GM12801 (cell line): ENCODE measurements around the gene NUP88.

Source experiments
- CTCF ChIP-seq: IDR thresholded peaks from one replicate; pipeline ENCODE4 v1.5.1; 2011; ENCODE audit warnings: control low read depth; ENCODE audit not compliant: insufficient read length; ENCODE audit errors: extremely low read depth

NUP88 gene

GRCh38 chr17:5443728-5444127 lies 24.3 kb upstream of the NUP88 start:
- no peak for TF ChIP-seq CTCF

GRCh38 chr17:5439446-5439764 lies 19.9 kb upstream of the NUP88 start:
- no peak for TF ChIP-seq CTCF

GRCh38 chr17:5438716-5439445 lies 19.4 kb upstream of the NUP88 start, which contains the start of gene C1QBP:
Gene C1QBP (minus strand): TSS chr17:5439155. CDS start chr17:5439073, 82 bp downstream.
- TF ChIP-seq CTCF: peak; percentile 13

- no peak for TF ChIP-seq CTCF
Measured at GRCh38 chr17:5437721-5438317, 18.4 kb upstream of the NUP88 start.

GRCh38 chr17:5434984-5435383 lies 15.5 kb upstream of the NUP88 start:
- no peak for TF ChIP-seq CTCF

GRCh38 chr17:5431949-5432556 lies 12.6 kb upstream of the NUP88 start:
- TF ChIP-seq CTCF: no peak

- no peak for TF ChIP-seq CTCF
Measured at GRCh38 chr17:5430413-5430999, 11.0 kb upstream of the NUP88 start.
